Endodermal cell (in vitro differentiated cells): Measurements from ENCODE around the gene CDH4. TPM values are rescaled to one million over a fixed set of nuclear protein-coding genes. Genes with fewer than 3 reads are reported as not detected.

ENCODE experiments used
- DNase-seq: peaks from one replicate; pipeline ENCODE4 v3.0.0-alpha.2; 2017
- H3K27ac ChIP-seq: 2 replicates; pipeline ENCODE4 v1.5.1; 2013; ENCODE audit warnings: mild to moderate bottlenecking, low read depth, low read length, moderate library complexity
- H3K27me3 ChIP-seq: 2 replicates; pipeline ENCODE4 v1.6.1; 2013; ENCODE audit warnings: mild to moderate bottlenecking, low read length, moderate library complexity; ENCODE audit not compliant: insufficient read depth, control insufficient read depth, poor library complexity, severe bottlenecking
- H3K36me3 ChIP-seq: 2 replicates; pipeline ENCODE4 v1.7.0; 2013; ENCODE audit warnings: mild to moderate bottlenecking, low read length, moderate library complexity; ENCODE audit not compliant: control insufficient read depth, insufficient read depth
- H3K4me1 ChIP-seq: one replicate; pipeline ENCODE4 v1.7.0; 2013; ENCODE audit warnings: low read length; ENCODE audit not compliant: control insufficient read depth, insufficient read depth
- H3K4me3 ChIP-seq: 2 replicates; pipeline ENCODE4 v1.5.1; 2013; ENCODE audit warnings: mild to moderate bottlenecking, low read length, moderate library complexity
- H3K9ac ChIP-seq: 2 replicates; pipeline ENCODE4 v1.6.1; 2013; ENCODE audit warnings: mild to moderate bottlenecking, low read length, moderate library complexity; ENCODE audit not compliant: poor library complexity, severe bottlenecking; ENCODE audit errors: extremely low read depth
- H3K9me3 ChIP-seq: 2 replicates; pipeline ENCODE4 v1.6.1; 2013; ENCODE audit warnings: mild to moderate bottlenecking, low read length, moderate library complexity; ENCODE audit not compliant: control insufficient read depth
- H3K27ac Mint-ChIP-seq: 2 replicates; pipeline ENCODE4 v1.8.0; 2020; ENCODE audit warnings: mixed read lengths
- H3K27me3 Mint-ChIP-seq: 2 replicates; pipeline ENCODE4 v1.8.0; 2021; ENCODE audit warnings: mild to moderate bottlenecking, mixed read lengths; ENCODE audit not compliant: insufficient read depth
- H3K36me3 Mint-ChIP-seq: 2 replicates; pipeline ENCODE4 v1.8.0; 2020; ENCODE audit warnings: low read depth, mixed read lengths
- H3K4me1 Mint-ChIP-seq: 2 replicates; pipeline ENCODE4 v1.8.0; 2020; ENCODE audit warnings: mixed read lengths
- H3K4me3 Mint-ChIP-seq: 2 replicates; pipeline ENCODE4 v1.8.0; 2020; ENCODE audit warnings: mild to moderate bottlenecking, moderate library complexity, mixed read lengths
- H3K9me3 Mint-ChIP-seq: 2 replicates; pipeline ENCODE4 v1.8.0; 2020; ENCODE audit warnings: mild to moderate bottlenecking, mixed read lengths
- WGBS, 2 experiments: methylation state at CpG; one replicate each; pipeline versions ENCODE4 v1.1.5 to v1.1.7; 2013; ENCODE audit warnings: missing lambda C conversion rate in 2 of 2, mixed read lengths in 1 of 2; ENCODE audit not compliant: insufficient coverage in 1 of 2, insufficient read length in 1 of 2; 5-methylcytosine and 5-hydroxymethylcytosine counted together
- total RNA-seq, 2 donors: library from RNA; stranded (reverse); fragmentation: NEBNext Ultra II Directional in 1 of 2; extraction: Animal tissue kit (Norgen Biotek cat#: 25700) in 1 of 2; gene quantifications; 2 replicates in 1 of 2; 3 replicates in 1 of 2; pipeline ENCODE4 v1.2.1, GENCODE V29; 2021
- TF ChIP-seq, protein P1 (sequence below): fragments of 200-600 bp; sonication (generic); conservative IDR thresholded peaks from 2 replicates; pipeline ENCODE4 v1.5.0; 2021; ENCODE audit warnings: antibody characterized with exemption, mild to moderate bottlenecking

CDH4 gene
- total RNA-seq, 2 donors from 2014 or later: 1.8 to 5.8 TPM

DNA sequence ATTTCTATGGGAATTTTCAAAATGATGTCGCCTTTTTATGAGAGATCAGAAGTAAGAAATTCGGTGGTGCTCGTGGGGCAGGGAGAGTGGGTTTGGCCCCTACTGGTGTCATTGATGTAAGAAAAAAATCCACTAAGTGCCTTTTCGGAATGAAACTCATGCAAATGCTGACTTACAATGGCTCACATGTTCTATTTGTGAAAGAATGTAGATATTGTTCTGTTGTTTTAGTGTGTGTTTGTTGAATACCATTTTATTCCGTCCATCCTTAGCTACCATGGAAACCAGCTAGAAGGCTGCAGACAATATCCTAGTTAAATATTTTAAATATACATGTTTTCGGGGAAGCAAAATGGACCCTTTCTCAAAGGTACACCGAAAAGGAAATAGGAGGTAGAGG, 508.7 kb downstream of the CDH4 start:
- Mint-ChIP-seq H3K36me3 (no peaks in the 10 kb centered on the region), H3K4me1 (no peaks in the 10 kb centered on the region), H3K4me3 (no peak overlapping the region), H3K27me3 (peaks cover 12% of the 10 kb centered on the region), H3K9me3 (no peaks in the 10 kb centered on the region), H3K27ac (no peak overlapping the region)
- no peak overlapping the region for H3K27ac ChIP-seq
- WGBS, 2 experiments: 89 to 100% methylated on average over 4 to 6 of the region's 7 CpGs
- no peak for DNase-seq
- no peaks in the 10 kb centered on the region for H3K4me1 ChIP-seq
- TF ChIP-seq, protein P1, sequence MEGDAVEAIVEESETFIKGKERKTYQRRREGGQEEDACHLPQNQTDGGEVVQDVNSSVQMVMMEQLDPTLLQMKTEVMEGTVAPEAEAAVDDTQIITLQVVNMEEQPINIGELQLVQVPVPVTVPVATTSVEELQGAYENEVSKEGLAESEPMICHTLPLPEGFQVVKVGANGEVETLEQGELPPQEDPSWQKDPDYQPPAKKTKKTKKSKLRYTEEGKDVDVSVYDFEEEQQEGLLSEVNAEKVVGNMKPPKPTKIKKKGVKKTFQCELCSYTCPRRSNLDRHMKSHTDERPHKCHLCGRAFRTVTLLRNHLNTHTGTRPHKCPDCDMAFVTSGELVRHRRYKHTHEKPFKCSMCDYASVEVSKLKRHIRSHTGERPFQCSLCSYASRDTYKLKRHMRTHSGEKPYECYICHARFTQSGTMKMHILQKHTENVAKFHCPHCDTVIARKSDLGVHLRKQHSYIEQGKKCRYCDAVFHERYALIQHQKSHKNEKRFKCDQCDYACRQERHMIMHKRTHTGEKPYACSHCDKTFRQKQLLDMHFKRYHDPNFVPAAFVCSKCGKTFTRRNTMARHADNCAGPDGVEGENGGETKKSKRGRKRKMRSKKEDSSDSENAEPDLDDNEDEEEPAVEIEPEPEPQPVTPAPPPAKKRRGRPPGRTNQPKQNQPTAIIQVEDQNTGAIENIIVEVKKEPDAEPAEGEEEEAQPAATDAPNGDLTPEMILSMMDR: no peak
- H3K4me3 ChIP-seq: no peak overlapping the region
- no peaks in the 10 kb centered on the region for H3K27me3 ChIP-seq
- H3K9ac ChIP-seq: no peak overlapping the region
- H3K9me3 ChIP-seq: no peaks in the 10 kb centered on the region
- no peaks in the 10 kb centered on the region for H3K36me3 ChIP-seq

DNA sequence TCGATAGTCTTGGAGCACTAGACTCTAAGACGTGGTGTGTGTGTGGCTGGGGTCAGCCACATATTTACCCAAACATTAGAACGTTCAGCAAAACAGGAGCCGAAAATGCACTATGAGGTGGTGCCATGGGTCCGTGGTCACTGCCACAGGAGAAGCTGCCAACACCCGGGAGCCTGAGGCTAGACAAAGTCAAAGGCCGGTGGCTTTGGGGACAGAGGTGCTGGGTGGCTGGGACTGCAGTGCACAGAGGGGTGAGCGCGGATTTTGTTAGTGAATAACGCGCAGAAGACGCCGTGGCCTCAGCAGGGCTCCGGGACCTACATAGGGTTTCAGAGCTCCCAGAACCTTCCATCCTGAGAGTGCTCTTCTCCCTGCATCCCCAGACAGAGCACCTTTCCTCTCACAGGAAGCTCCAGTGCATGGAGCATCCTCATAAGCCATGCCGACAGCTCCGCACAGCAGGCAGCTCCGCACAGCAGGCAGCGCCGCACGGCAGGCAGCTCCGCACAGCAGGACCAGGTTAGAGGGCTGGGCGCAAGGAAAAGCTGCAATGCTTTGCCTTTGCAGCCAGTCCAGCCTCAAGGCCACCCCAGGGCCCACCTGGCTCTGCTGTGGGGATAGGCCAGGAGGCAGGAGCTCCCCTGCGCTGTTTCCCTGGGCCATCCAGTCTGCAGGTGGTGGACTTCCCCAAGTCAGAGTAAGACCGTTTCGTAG, 509.5 kb downstream of the CDH4 start:
- Mint-ChIP-seq H3K27me3 (peaks cover 12% of the 10 kb centered on the region), H3K4me1 (no peaks in the 10 kb centered on the region), H3K4me3 (no peak overlapping the region), H3K27ac (no peak overlapping the region), H3K36me3 (no peaks in the 10 kb centered on the region), H3K9me3 (no peaks in the 10 kb centered on the region)
- WGBS, 2 experiments: 90 to 96% methylated on average over 19 to 25 of the region's 25 CpGs
- TF ChIP-seq, protein P1: no peak
- Histone ChIP-seq H3K27ac (no peak overlapping the region), H3K36me3 (no peaks in the 10 kb centered on the region), H3K4me3 (no peak overlapping the region), H3K9me3 (no peaks in the 10 kb centered on the region), H3K4me1 (no peaks in the 10 kb centered on the region), H3K9ac (no peak overlapping the region), H3K27me3 (no peaks in the 10 kb centered on the region)
- DNase-seq: peak; percentile 36

DNA sequence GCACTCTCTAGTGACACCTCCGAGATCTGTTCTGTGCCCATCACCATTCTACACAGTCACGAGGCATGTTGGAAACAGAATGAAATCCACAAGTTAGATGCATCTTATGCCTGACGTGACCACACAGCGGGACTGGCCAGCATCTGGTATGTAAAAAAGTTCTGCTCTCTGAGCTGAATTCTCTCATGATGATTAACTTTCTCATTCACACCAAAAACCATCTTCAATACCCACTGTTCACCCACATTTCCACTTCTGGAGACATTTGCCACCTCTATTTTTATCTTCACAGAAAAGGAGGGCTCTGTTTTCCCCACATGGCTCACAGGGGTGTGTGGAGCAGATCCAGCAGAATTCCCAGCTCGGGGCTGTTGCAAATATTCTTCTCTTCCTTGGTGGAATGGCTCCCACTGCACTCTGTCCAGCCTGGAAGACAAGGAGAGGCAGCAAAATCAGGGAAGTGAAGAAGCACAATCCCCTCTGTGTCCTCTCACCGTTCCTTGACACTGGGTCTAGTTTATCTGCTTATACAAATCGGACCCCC, 510.2 kb downstream of the CDH4 start:
- H3K4me3 Mint-ChIP-seq: no peak overlapping the region
- peak; percentile 19 for DNase-seq
- Histone ChIP-seq H3K4me1 (no peaks in the 10 kb centered on the region), H3K9ac (no peak overlapping the region), H3K4me3 (no peak overlapping the region), H3K9me3 (no peaks in the 10 kb centered on the region), H3K27me3 (no peaks in the 10 kb centered on the region), H3K36me3 (no peaks in the 10 kb centered on the region), H3K27ac (no peak overlapping the region)
- 76 to 88% methylated on average over 7 of the region's 7 CpGs for WGBS, 2 experiments
- H3K27ac Mint-ChIP-seq: no peak overlapping the region
- TF ChIP-seq, protein P1: no peak
- no peaks in the 10 kb centered on the region for H3K4me1 Mint-ChIP-seq
- H3K9me3 Mint-ChIP-seq: no peaks in the 10 kb centered on the region
- H3K36me3 Mint-ChIP-seq: no peaks in the 10 kb centered on the region
- H3K27me3 Mint-ChIP-seq: peaks cover 12% of the 10 kb centered on the region
